Measurements from ENCODE around the gene PRSS33. TPM values are rescaled to one million over a fixed set of nuclear protein-coding genes. Genes with fewer than 3 reads are reported as not detected.

Gene PRSS33
- total RNA-seq, 1 experiment from 2014 or later, result not detected

- no peak overlapping the region for H3K56ac ChIP-seq (ENCODE audit: insufficient read length, low read depth, low read length)
- H4K91ac ChIP-seq (ENCODE audit: insufficient read length, low read depth, low read length), result no peak overlapping the region
- H3K18ac ChIP-seq (ENCODE audit: insufficient read length, low read depth, low read length), result no peak overlapping the region
- H2BK15ac ChIP-seq (ENCODE audit: low read depth, low read length), result no peak overlapping the region
- H4K20me1 ChIP-seq (ENCODE audit: control insufficient read depth, insufficient read depth, insufficient read length), result no peaks in the 10 kb centered on the region
- no peaks in the 10 kb centered on the region for H3K4me1 ChIP-seq (ENCODE audit: insufficient read depth, low read length)
- no peak overlapping the region for H3K27ac ChIP-seq (ENCODE audit: insufficient read length, low read depth, low read length)
- peaks cover 8 to 15% of the 10 kb centered on the region in 2 experiments; a peak in 3 of 4 replicates for H3K4me1 Mint-ChIP-seq
- H3K27me3 ChIP-seq (ENCODE audit: insufficient read depth, low read length), result no peaks in the 10 kb centered on the region
- H2BK120ac ChIP-seq (ENCODE audit: low read depth, low read length, poor library complexity, severe bottlenecking), result no peak overlapping the region
- H3K4me2 ChIP-seq (ENCODE audit: insufficient read depth, insufficient read length, low read length), result no peak overlapping the region
- no peaks in the 10 kb centered on the region for H3K23me2 ChIP-seq (ENCODE audit: insufficient read length, low read depth, low read length, poor library complexity, severe bottlenecking)
- no peak overlapping the region for H3T11ph ChIP-seq (ENCODE audit: low read length)
- no peaks in the 10 kb centered on the region for H3K79me2 ChIP-seq (ENCODE audit: insufficient read depth, low read length)
- H2AK5ac ChIP-seq (ENCODE audit: insufficient read length, low read length), result no peak overlapping the region
- no CpG with 5 or more reads among the region's 10 CpGs for WGBS (ENCODE audit: extremely low coverage, insufficient read length, low lambda C conversion rate)
- H3K4ac ChIP-seq (ENCODE audit: low read depth, low read length), result no peak overlapping the region
- no peak for TF ChIP-seq CTCF (conservative IDR thresholded peaks at IDR 0.05)
- no peak overlapping the region for H3K27ac Mint-ChIP-seq
- DNase-seq, result no peak
- no peak overlapping the region for H3K9ac ChIP-seq (ENCODE audit: extremely low read depth, insufficient read length, low read length)
- H3K14ac ChIP-seq (ENCODE audit: insufficient read depth, low read length), result no peak overlapping the region
- H2BK5ac ChIP-seq (ENCODE audit: insufficient read length, low read length), result no peak overlapping the region
- no peak overlapping the region for H2BK20ac ChIP-seq (ENCODE audit: low read depth, low read length, poor library complexity, severe bottlenecking)
- no peak overlapping the region for H2AFZ ChIP-seq (ENCODE audit: low read length)
- H3K9me3 ChIP-seq (ENCODE audit: control insufficient read depth, low read depth, low read length), result no peaks in the 10 kb centered on the region
- no peak overlapping the region for H2BK12ac ChIP-seq (ENCODE audit: insufficient read length, low read depth, low read length)
- peaks cover 32% of the 10 kb centered on the region for H3K27me3 Mint-ChIP-seq (ENCODE audit: low read depth)
- H3K4me3 Mint-ChIP-seq, result no peak overlapping the region
- H4K5ac ChIP-seq (ENCODE audit: insufficient read length, low read depth, low read length), result no peak overlapping the region
- no peaks in the 10 kb centered on the region; a peak in 1 of 7 replicates for H3K36me3 Mint-ChIP-seq (ENCODE audit: insufficient read depth in 1 of 3, low read depth in 3 of 3)
- no peaks in the 10 kb centered on the region for H3K79me1 ChIP-seq (ENCODE audit: insufficient read depth, low read depth, low read length, poor library complexity, severe bottlenecking)
- H3K9me3 Mint-ChIP-seq, result no peaks in the 10 kb centered on the region
- no peak overlapping the region for H3K23ac ChIP-seq (ENCODE audit: insufficient read length, low read depth, low read length)
- H4K8ac ChIP-seq (replicated peaks; ENCODE audit: insufficient read length, low read depth, low read length), result no peak overlapping the region
These were observed 5.6 kb upstream of the PRSS33 start for GRCh38 chr16:2792940-2793339.
